H1 (cell line): ENCODE data around the gene GGT6. TPM values are rescaled to one million over a fixed set of nuclear protein-coding genes. Genes with fewer than 3 reads are reported as not detected.

Experiments used
- CTCF ChIA-PET: fragments of 300-600 bp; sonication (Branson Sonifier 250); formaldehyde crosslinking; loops from one replicate; lab custom pipeline; 2021; ENCODE audit not compliant: partially characterized antibody; lab: Charles Lee
- POLR2A ChIA-PET: fragments of 300-600 bp; sonication (Branson Sonifier 250); formaldehyde crosslinking; loops from one replicate; lab custom pipeline; 2021; ENCODE audit warnings: inconsistent platforms; ENCODE audit not compliant: partially characterized antibody; lab: Charles Lee
- DNase-seq, 2 experiments: peaks; one replicate each; pipeline versions ENCODE4 v3.0.0 to v3.0.0-alpha.2; 2010 to 2022; ENCODE audit warnings: low spot score in 2 of 2, low read depth in 1 of 2, mixed read lengths in 1 of 2
- FAIRE-seq: peaks from 2 replicates; lab custom pipeline; 2011; peaks lifted over from hg19 to GRCh38; lab: Jason Lieb, UNC
- H2AFZ ChIP-seq: 2 replicates; pipeline ENCODE4 v1.8.1; 2012; ENCODE audit warnings: low read length, inconsistent platforms
- H2AK5ac ChIP-seq: 2 replicates; pipeline ENCODE4 v1.6.1; 2013; ENCODE audit warnings: low read depth, low read length
- H2BK120ac ChIP-seq: replicated peaks from 2 replicates; pipeline ENCODE3; 2013; ENCODE audit warnings: low read depth, low read length, inconsistent platforms
- H2BK12ac ChIP-seq: 2 replicates; pipeline ENCODE4 v1.6.1; 2013; ENCODE audit warnings: low read depth, low read length
- H2BK15ac ChIP-seq: 2 replicates; pipeline ENCODE4 v1.6.1; 2013; ENCODE audit warnings: low read length
- H2BK20ac ChIP-seq: 2 replicates; pipeline ENCODE4 v1.6.1; 2013; ENCODE audit warnings: low read length
- H2BK5ac ChIP-seq: 2 replicates; pipeline ENCODE4 v1.6.1; 2013; ENCODE audit warnings: low read depth, low read length
- H3K14ac ChIP-seq: 2 replicates; pipeline ENCODE4 v1.6.1; 2013; ENCODE audit warnings: inconsistent platforms; ENCODE audit not compliant: insufficient read length
- H3K18ac ChIP-seq: 2 replicates; pipeline ENCODE4 v1.6.1; 2013; ENCODE audit warnings: low read length; ENCODE audit errors: extremely low read depth
- H3K23ac ChIP-seq: 2 replicates; pipeline ENCODE4 v1.6.1; 2013; ENCODE audit warnings: inconsistent platforms; ENCODE audit not compliant: insufficient read length
- H3K23me2 ChIP-seq: 2 replicates; pipeline ENCODE4 v1.6.1; 2013; ENCODE audit warnings: low read depth, low read length
- H3K27ac ChIP-seq: 2 replicates; pipeline ENCODE4 v1.6.1; 2011; ENCODE audit warnings: low read depth, low read length, inconsistent platforms
- H3K27me3 ChIP-seq, 4 experiments: replicated peaks in 1 of 4; 1 replicate in 1 of 4; 2 replicates in 3 of 4; pipeline versions ENCODE4 v1.6.1 to v1.8.1; 2011 to 2013; ENCODE audit warnings: low read length in 3 of 4, mild to moderate bottlenecking in 3 of 4, inconsistent platforms in 2 of 4, mixed read lengths in 2 of 4, moderate library complexity in 1 of 4; ENCODE audit not compliant: control insufficient read depth in 3 of 4, insufficient read depth in 3 of 4; ENCODE audit errors: extremely low read depth in 1 of 4
- H3K36me3 ChIP-seq, 4 experiments: 2 replicates each; pipeline versions ENCODE4 v1.6.1 to v1.8.1; 2011 to 2013; ENCODE audit warnings: mild to moderate bottlenecking in 4 of 4, low read length in 3 of 4, moderate library complexity in 2 of 4, control low read depth in 1 of 4, inconsistent platforms in 1 of 4; ENCODE audit not compliant: insufficient read depth in 4 of 4, control insufficient read depth in 2 of 4
- H3K4ac ChIP-seq: replicated peaks from 2 replicates; pipeline ENCODE3; 2013; ENCODE audit warnings: low read length, low read depth, mixed read lengths, inconsistent platforms; ENCODE audit not compliant: insufficient read length
- H3K4me1 ChIP-seq, 4 experiments: replicated peaks in 1 of 4; 1 replicate in 1 of 4; 2 replicates in 3 of 4; pipeline versions ENCODE4 v1.6.1 to v1.8.1; 2011 to 2013; ENCODE audit warnings: low read length in 3 of 4, inconsistent platforms in 2 of 4, mixed read lengths in 1 of 4; ENCODE audit not compliant: insufficient read depth in 4 of 4, control insufficient read depth in 3 of 4
- H3K4me2 ChIP-seq, 2 experiments: 2 replicates each; pipeline versions ENCODE4 v1.6.1 to v1.8.1; 2011 to 2013; ENCODE audit warnings: low read depth in 2 of 2, low read length in 2 of 2, control low read depth in 1 of 2, inconsistent platforms in 1 of 2, mild to moderate bottlenecking in 1 of 2; ENCODE audit not compliant: insufficient read depth in 1 of 2
- H3K4me3 ChIP-seq, 4 experiments: fragments of 200-600, 300-600 bp in 1 of 4; sonication (generic), shearing (Covaris generic), sonication (Bioruptor Twin) in 1 of 4; 2 replicates each; pipeline versions ENCODE4 v1.5.1 to v1.8.1; 2011 to 2016; ENCODE audit warnings: low read length in 4 of 4, low read depth in 3 of 4, control low read depth in 2 of 4, inconsistent platforms in 2 of 4, mild to moderate bottlenecking in 2 of 4, mixed read lengths in 1 of 4, moderate library complexity in 1 of 4; ENCODE audit not compliant: insufficient read depth in 2 of 4; ENCODE audit errors: extremely low read depth in 1 of 4
- H3K56ac ChIP-seq: replicated peaks from 2 replicates; pipeline ENCODE3; 2013; ENCODE audit warnings: low read depth, mild to moderate bottlenecking, mixed read lengths, low read length, inconsistent platforms; ENCODE audit not compliant: insufficient read length
- H3K79me1 ChIP-seq: 2 replicates; pipeline ENCODE4 v1.6.1; 2013; ENCODE audit warnings: low read depth, low read length, control low read depth
- H3K79me2 ChIP-seq, 2 experiments: 2 replicates each; pipeline versions ENCODE4 v1.6.1 to v1.8.1; 2012 to 2013; ENCODE audit warnings: low read length in 2 of 2, mild to moderate bottlenecking in 2 of 2, inconsistent platforms in 1 of 2; ENCODE audit not compliant: insufficient read depth in 2 of 2, control insufficient read depth in 1 of 2
- H3K9ac ChIP-seq, 4 experiments: replicated peaks in 1 of 4; 1 replicate in 1 of 4; 2 replicates in 3 of 4; pipeline versions ENCODE4 v1.6.1 to v1.8.1; 2011 to 2013; ENCODE audit warnings: low read depth in 3 of 4, low read length in 3 of 4, control low read depth in 2 of 4, mild to moderate bottlenecking in 2 of 4, moderate library complexity in 2 of 4, inconsistent platforms in 1 of 4; ENCODE audit errors: extremely low read depth in 1 of 4
- H3K9me3 ChIP-seq, 2 experiments: 2 replicates each; pipeline versions ENCODE4 v1.6.1 to v1.8.1; 2012 to 2013; ENCODE audit warnings: mild to moderate bottlenecking in 2 of 2, moderate library complexity in 2 of 2, control low read depth in 1 of 2, inconsistent platforms in 1 of 2, low read depth in 1 of 2, low read length in 1 of 2, mixed read lengths in 1 of 2; ENCODE audit not compliant: insufficient read depth in 2 of 2
- H4K20me1 ChIP-seq, 2 experiments: replicated peaks in 1 of 2; 2 replicates each; pipeline versions ENCODE3 to v1.8.1; 2011 to 2013; ENCODE audit warnings: inconsistent platforms in 2 of 2, low read length in 2 of 2, mild to moderate bottlenecking in 1 of 2; ENCODE audit not compliant: insufficient read depth in 2 of 2, control insufficient read depth in 1 of 2
- H4K5ac ChIP-seq: 2 replicates; pipeline ENCODE4 v1.6.1; 2013; ENCODE audit warnings: low read length, low read depth, mixed read lengths, inconsistent platforms; ENCODE audit not compliant: insufficient read length
- H4K8ac ChIP-seq: 2 replicates; pipeline ENCODE4 v1.8.0; 2013; ENCODE audit warnings: mild to moderate bottlenecking, moderate library complexity, low read length, inconsistent platforms; ENCODE audit not compliant: insufficient read depth; ENCODE audit errors: extremely low read depth
- H4K91ac ChIP-seq: replicated peaks from 2 replicates; pipeline ENCODE3; 2013; ENCODE audit warnings: low read length, mixed read lengths, inconsistent platforms; ENCODE audit not compliant: insufficient read length
- ASH2L ChIP-seq: fragments of 200-600, 300-600 bp; sonication (generic); IDR thresholded peaks from one replicate; pipeline ENCODE4 v1.7.1; 2017; ENCODE audit warnings: low read length
- BRCA1 ChIP-seq: IDR thresholded peaks from 2 replicates; pipeline ENCODE4 v1.6.1; 2012; ENCODE audit warnings: low read depth, low read length, improper control_type of control experiment
- CEBPB ChIP-seq: IDR thresholded peaks from 2 replicates; pipeline ENCODE4 v1.6.1; 2012; ENCODE audit warnings: low read depth, low read length
- CREB1 ChIP-seq: IDR thresholded peaks from 2 replicates; pipeline ENCODE4 v1.6.1; 2012; ENCODE audit warnings: inconsistent platforms
- EGR1 ChIP-seq: IDR thresholded peaks from 2 replicates; pipeline ENCODE4 v1.6.1; 2011; ENCODE audit warnings: low read depth, low read length, borderline replicate concordance
- EP300 ChIP-seq, 2 experiments: IDR thresholded peaks; 1 replicate in 1 of 2; 2 replicates in 1 of 2; pipeline ENCODE4 v1.6.1; 2011 to 2012; ENCODE audit warnings: low read depth in 2 of 2, low read length in 2 of 2, mild to moderate bottlenecking in 2 of 2, borderline replicate concordance in 1 of 2, inconsistent platforms in 1 of 2, moderate library complexity in 1 of 2
- HDAC6 ChIP-seq: IDR thresholded peaks from one replicate; pipeline ENCODE4 v1.7.1; 2012; ENCODE audit warnings: low read depth, mild to moderate bottlenecking, inconsistent platforms, low read length, moderate library complexity
- JUN ChIP-seq: IDR thresholded peaks from 2 replicates; pipeline ENCODE4 v1.6.1; 2011; ENCODE audit warnings: low read depth, mild to moderate bottlenecking, improper control_type of control experiment, low read length
- POLR2A ChIP-seq, 2 experiments: IDR thresholded peaks; 1 replicate in 1 of 2; 2 replicates in 1 of 2; pipeline ENCODE4 v1.6.1; 2011; ENCODE audit warnings: low read depth in 2 of 2, low read length in 2 of 2, mild to moderate bottlenecking in 2 of 2; ENCODE audit errors: control extremely low read depth in 1 of 2
- POLR2AphosphoS5 ChIP-seq: IDR thresholded peaks from 2 replicates; pipeline ENCODE4 v1.6.1; 2011; ENCODE audit warnings: low read depth, low read length
- RBBP5 ChIP-seq: IDR thresholded peaks from 2 replicates; pipeline ENCODE4 v1.7.1; 2012; ENCODE audit warnings: low read depth, mild to moderate bottlenecking, inconsistent platforms, low read length, moderate library complexity, borderline replicate concordance
- SUZ12 ChIP-seq: fragments of 200-600 bp; sonication (generic); IDR thresholded peaks from 2 replicates; pipeline ENCODE4 v1.6.1; 2012; ENCODE audit warnings: mild to moderate bottlenecking, inconsistent platforms, low read length, moderate library complexity, mixed read lengths
- TAF7 ChIP-seq: optimal IDR thresholded peaks from 2 replicates; pipeline ENCODE3; 2011; ENCODE audit warnings: low read depth, mild to moderate bottlenecking, inconsistent platforms, low read length, moderate library complexity, borderline replicate concordance
- TEAD4 ChIP-seq: IDR thresholded peaks from 2 replicates; pipeline ENCODE4 v1.6.1; 2012; ENCODE audit warnings: low read depth, low read length, inconsistent platforms, mixed read lengths
- ZNF274 ChIP-seq: IDR thresholded peaks from 2 replicates; pipeline ENCODE4 v1.7.0; 2012; ENCODE audit warnings: low read length, borderline replicate concordance; ENCODE audit errors: extremely low read depth
- WGBS, 2 experiments: shearing (Covaris generic) in 1 of 2; methylation state at CpG; one replicate each; pipeline versions ENCODE4 v1.1.6 to v1.1.7; 2013 to 2015; ENCODE audit warnings: low lambda C conversion rate in 2 of 2, mixed read lengths in 2 of 2, inconsistent platforms in 1 of 2, low coverage in 1 of 2, missing lambda C conversion rate in 1 of 2; ENCODE audit not compliant: insufficient replicate concordance in 2 of 2, insufficient coverage in 1 of 2, insufficient read length in 1 of 2; ENCODE audit errors: extremely low coverage in 1 of 2, missing lambda C conversion rate in 1 of 2; 5-methylcytosine and 5-hydroxymethylcytosine counted together
- polyA plus RNA-seq, 7 experiments: library from polyadenylated mRNA; depleted of rRNA in 3 of 7; stranded (reverse) in 5 of 7; unstranded in 2 of 7; fragments of >200 nt in 5 of 7; fragments of 200-250 nt in 2 of 7; gene quantifications; 1 replicate in 5 of 7; 2 replicates in 1 of 7; 4 replicates in 1 of 7; pipeline versions ENCODE4 v1.2.1 to v1.2.3, GENCODE V29; 2011 to 2013; ENCODE audit warnings: missing spikeins in 2 of 7, mixed read lengths in 2 of 7
- total RNA-seq: library from RNA; stranded (reverse); fragmentation: NEBNext Ultra II Directional; extraction: Animal tissue kit (Norgen Biotek cat#: 25700); gene quantifications from 2 replicates; pipeline ENCODE4 v1.2.1, GENCODE V29; 2021

The GGT6 gene
- total and polyA plus RNA-seq, 2 of the 8 experiments (the other 6 are each of a cell fraction or from before 2014, with no cell fraction given): 0.18 TPM; not detected in 1

DNA sequence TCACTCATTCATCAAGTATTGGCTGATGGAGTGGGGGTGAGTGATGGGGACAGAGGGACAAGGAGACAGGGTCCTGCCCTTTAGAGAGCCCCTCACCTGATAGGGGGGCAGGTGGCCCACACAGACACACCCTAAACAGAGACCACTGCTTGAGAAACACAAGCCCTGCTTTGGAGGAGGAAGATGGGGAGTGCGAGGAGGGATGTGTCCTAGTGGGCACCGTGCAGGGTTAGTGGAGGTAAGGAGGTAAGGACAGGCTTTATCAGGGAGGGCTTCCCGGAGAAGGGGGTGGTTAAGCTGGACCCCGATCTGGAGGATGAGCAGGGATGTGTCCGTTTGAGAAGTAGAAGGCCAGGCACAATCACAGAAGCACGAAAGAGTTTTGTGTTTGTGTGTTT lies 15.8 kb upstream of the GGT6 start:
- H3K14ac ChIP-seq: no peak overlapping the region
- no peaks in the 10 kb centered on the region for H3K9me3 ChIP-seq
- H2BK20ac ChIP-seq: peak overlapping the region; percentile 95; the same call in 1 of the 2 replicates
- no peak overlapping the region for H2BK120ac ChIP-seq
- peak overlapping the region; percentile 80; the same call in 1 of the 2 replicates for H2BK5ac ChIP-seq
- H3K36me3 ChIP-seq: no peaks in the 10 kb centered on the region
- no peak overlapping the region for H2AFZ ChIP-seq
- peak overlapping the region; percentile 89 for H3K18ac ChIP-seq
- WGBS, 2 experiments: 65% methylated on average over 6 of the region's 6 CpGs; no CpG with 5 or more reads in 1 of the 2 experiments
- peak overlapping the region; percentile 98; the same call in 1 of the 2 replicates for H2BK12ac ChIP-seq
- DNase-seq (no peak), FAIRE-seq (no peak)
- TF ChIP-seq ASH2L: no peak
- no peak for TF ChIP-seq EP300 (IDR thresholded peaks at IDR 0.05; ENCODE audit: borderline replicate concordance in 1 of 2, low read depth in 2 of 2, low read length in 2 of 2)
- no peak for TF ChIP-seq ZNF274
- TF ChIP-seq CREB1: no peak
- no peak for TF ChIP-seq HDAC6
- no peak for TF ChIP-seq TAF7
- no peak for TF ChIP-seq POLR2AphosphoS5
- no peak for TF ChIP-seq CEBPB
- TF ChIP-seq EGR1: no peak
- TF ChIP-seq TEAD4: no peak
- no peak for TF ChIP-seq JUN
- no peak for TF ChIP-seq SUZ12
- TF ChIP-seq POLR2A (IDR thresholded peaks at IDR 0.05; ENCODE audit: control extremely low read depth in 1 of 2, low read depth in 2 of 2, low read length in 2 of 2): no peak
- no peak for TF ChIP-seq RBBP5
- TF ChIP-seq BRCA1: no peak
- H3K27me3 ChIP-seq: no peaks in the 10 kb centered on the region
- H3K4me3 ChIP-seq: no peak overlapping the region
- H2AK5ac ChIP-seq: 0 out of 2 replicates have a peak overlapping the region, but pooled peaks have one; percentile 94
- peak overlapping the region; percentile 90 for H2BK15ac ChIP-seq
- CTCF ChIA-PET: interaction anchor here (0.5 to 8.8 kb wide), 4 partner anchors 8 to 315 kb away, joined by 3 to 114 read pairs (median 3); no protein-coding TSS in a partner anchor
- H4K20me1 ChIP-seq: no peaks in the 10 kb centered on the region
- POLR2A ChIA-PET: interaction anchor here (1.3 to 2.8 kb wide), 4 partner anchors 9 to 132 kb away, joined by 4 to 11 read pairs (median 6); no protein-coding TSS in a partner anchor
- peaks cover 4 to 19% (median 14%) of the 10 kb centered on the region in 4 experiments for H3K4me1 ChIP-seq
- peak overlapping the region; percentile 5 for H4K91ac ChIP-seq
- no peak overlapping the region for H3K27ac ChIP-seq
- no peak overlapping the region for H4K8ac ChIP-seq
- H3K4ac ChIP-seq: peak overlapping the region; percentile 47
- H3K79me2 ChIP-seq: no peaks in the 10 kb centered on the region
- H3K56ac ChIP-seq: no peak overlapping the region
- no peak overlapping the region for H3K9ac ChIP-seq
- peak overlapping the region; percentile 20 to 37; a peak in 1 of 4 replicates for H3K4me2 ChIP-seq
- no peaks in the 10 kb centered on the region; the same call in 1 of the 2 replicates for H3K23me2 ChIP-seq
- H3K23ac ChIP-seq: no peak overlapping the region
- no peak overlapping the region for H4K5ac ChIP-seq
- no peaks in the 10 kb centered on the region for H3K79me1 ChIP-seq
